GM12864 (cell line): ENCODE results near the gene SLC24A4.

Source experiments
- DNase-seq: peaks from one replicate; pipeline ENCODE4 v3.0.0-alpha.2; 2011; ENCODE audit warnings: low read depth
- H3K4me3 ChIP-seq: 2 replicates; pipeline ENCODE4 v1.5.1; 2011; ENCODE audit warnings: mild to moderate bottlenecking, low read depth, low read length, control low read depth
- CTCF ChIP-seq: IDR thresholded peaks from 2 replicates; pipeline ENCODE4 v1.5.1; 2011; ENCODE audit warnings: low read depth, mild to moderate bottlenecking, moderate library complexity, low read length, control low read depth, inconsistent platforms; ENCODE audit errors: missing control alignments

The SLC24A4 gene

GRCh38 chr14:92427096-92427495 lies 104.1 kb downstream of the SLC24A4 start:
- DNase-seq: no peak
- no peak overlapping the region for H3K4me3 ChIP-seq
- no peak for TF ChIP-seq CTCF

- no peak overlapping the region for H3K4me3 ChIP-seq
- no peak for DNase-seq
- TF ChIP-seq CTCF: no peak
Observed at GRCh38 chr14:92430686-92431085, 107.7 kb downstream of the SLC24A4 start.

GRCh38 chr14:92431199-92431725 lies 108.3 kb downstream of the SLC24A4 start:
- H3K4me3 ChIP-seq: no peak overlapping the region
- TF ChIP-seq CTCF: no peak
- no peak for DNase-seq

- H3K4me3 ChIP-seq: no peak overlapping the region
- TF ChIP-seq CTCF: no peak
- DNase-seq: no peak
Observed at GRCh38 chr14:92433407-92433806, 110.4 kb downstream of the SLC24A4 start.

- no peak overlapping the region for H3K4me3 ChIP-seq
- no peak for DNase-seq
- no peak for TF ChIP-seq CTCF
Observed at GRCh38 chr14:92435154-92435553, 112.2 kb downstream of the SLC24A4 start.

GRCh38 chr14:92436115-92436776 lies 113.3 kb downstream of the SLC24A4 start:
- no peak for TF ChIP-seq CTCF
- no peak overlapping the region for H3K4me3 ChIP-seq
- DNase-seq: no peak

- no peak overlapping the region for H3K4me3 ChIP-seq
- DNase-seq: no peak
- no peak for TF ChIP-seq CTCF
Observed at GRCh38 chr14:92437309-92437708, 114.3 kb downstream of the SLC24A4 start.
